ENCODE results near the gene GRM3.
A peak's percentile ranks its signal among the peaks of the same experiment; 100 is the strongest.

GRM3 gene

GRCh38 chr7:86790383-86790782 lies 146.7 kb downstream of the GRM3 start:
- no peak for DNase-seq

GRCh38 chr7:86792260-86792659 lies 148.6 kb downstream of the GRM3 start:
- DNase-seq = no peak

- no peak for DNase-seq
Observed at GRCh38 chr7:86793136-86793535, 149.4 kb downstream of the GRM3 start.

GRCh38 chr7:86814661-86815379 lies 171.1 kb downstream of the GRM3 start:
- no peak for DNase-seq

- DNase-seq = no peak
Observed at GRCh38 chr7:86815556-86815955, 171.8 kb downstream of the GRM3 start.

- DNase-seq = no peak
Observed at GRCh38 chr7:86818903-86819302, 175.2 kb downstream of the GRM3 start.

- no peak for DNase-seq
Observed at GRCh38 chr7:86823769-86824168, 180.1 kb downstream of the GRM3 start.

GRCh38 chr7:86825264-86825663 lies 181.6 kb downstream of the GRM3 start:
- DNase-seq = no peak

GRCh38 chr7:86826948-86827347 lies 183.2 kb downstream of the GRM3 start:
- no peak for DNase-seq

- peak; percentile 58 for DNase-seq
Observed at GRCh38 chr7:86833360-86833759, 189.7 kb downstream of the GRM3 start.

GRCh38 chr7:86837235-86837634 lies 193.5 kb downstream of the GRM3 start:
- no peak for DNase-seq

- DNase-seq = no peak
Observed at GRCh38 chr7:86844608-86845007, 200.9 kb downstream of the GRM3 start.

- no peak for DNase-seq
Observed at GRCh38 chr7:86846494-86847190, 202.9 kb downstream of the GRM3 start.

GRCh38 chr7:86848226-86848625 lies 204.5 kb downstream of the GRM3 start:
- no peak for DNase-seq

- DNase-seq = no peak
Observed at GRCh38 chr7:86851566-86851965, 207.9 kb downstream of the GRM3 start.

- no peak for DNase-seq
Observed at GRCh38 chr7:86863452-86863851, 219.7 kb downstream of the GRM3 start.

- no peak for DNase-seq
Observed at GRCh38 chr7:86867163-86867762, 223.6 kb downstream of the GRM3 start.

GRCh38 chr7:86876146-86876545 lies 232.4 kb downstream of the GRM3 start:
- no peak for DNase-seq

- DNase-seq = no peak
Observed at GRCh38 chr7:86884152-86884551, 240.4 kb downstream of the GRM3 start.

GRCh38 chr7:86889501-86889900 lies 245.8 kb downstream of the GRM3 start:
- DNase-seq = no peak

- no peak for DNase-seq
Observed at GRCh38 chr7:86898171-86898570, 254.5 kb downstream of the GRM3 start.

- DNase-seq = no peak
Observed at GRCh38 chr7:86900886-86901285, 257.2 kb downstream of the GRM3 start.

- no peak for DNase-seq
Observed at GRCh38 chr7:86904949-86905834, 261.5 kb downstream of the GRM3 start.
